Gastroesophageal sphincter (tissue), 4 donors: ENCODE data around the gene DNAJA3. TPM values are rescaled to one million over a fixed set of nuclear protein-coding genes. Genes with fewer than 3 reads are reported as not detected.

ENCODE experiments used
- ATAC-seq: fragments of 150-250 bp; one replicate; pipeline ENCODE4 v1.9.1; 2016; ENCODE audit warnings: mild to moderate bottlenecking, moderate library complexity
- H3K27ac ChIP-seq, 4 donors: fragments of 200-600 bp; sonication (generic) in 3 of 4; 1 replicate in 3 of 4; 2 replicates in 1 of 4; pipeline ENCODE4 v1.5.1; 2016 to 2019
- H3K27me3 ChIP-seq: fragments of 200-600 bp; sonication (generic); one replicate; pipeline ENCODE4 v1.5.1; 2019
- H3K36me3 ChIP-seq, 2 donors: fragments of 200-600 bp; sonication (generic); one replicate each; pipeline ENCODE4 v1.5.1; 2019; ENCODE audit warnings: control low read depth in 1 of 2
- H3K4me1 ChIP-seq, 3 donors: fragments of 200-600 bp; sonication (generic); 1 replicate in 2 of 3; 2 replicates in 1 of 3; pipeline ENCODE4 v1.5.1; 2016 to 2019; ENCODE audit warnings: control low read depth in 2 of 3
- H3K4me3 ChIP-seq, 2 donors: fragments of 200-600 bp; sonication (generic); one replicate each; pipeline ENCODE4 v1.5.1; 2019; ENCODE audit warnings: mild to moderate bottlenecking in 1 of 2, moderate library complexity in 1 of 2
- H3K9me3 ChIP-seq, 3 donors: fragments of 200-600 bp; sonication (generic); one replicate each; pipeline ENCODE4 v1.5.1; 2017 to 2019; ENCODE audit warnings: control low read depth in 2 of 3
- EP300 ChIP-seq: sonication (generic); formaldehyde crosslinking; IDR thresholded peaks from one replicate; pipeline ENCODE4 v1.6.1; 2017; ENCODE audit warnings: antibody characterized with exemption, mild to moderate bottlenecking
- POLR2A ChIP-seq, 2 donors: fragments of 450-650 bp; IDR thresholded peaks; one replicate each; pipeline ENCODE4 v1.6.1; 2017; ENCODE audit warnings: antibody characterized with exemption in 2 of 2, mild to moderate bottlenecking in 2 of 2, moderate library complexity in 1 of 2
- POLR2AphosphoS5 ChIP-seq: sonication (generic); formaldehyde crosslinking; IDR thresholded peaks from one replicate; pipeline ENCODE4 v1.6.1; 2017; ENCODE audit warnings: antibody characterized with exemption
- WGBS, 2 donors: methylation state at CpG; one replicate each; pipeline ENCODE4 v1.1.5; 2018; ENCODE audit warnings: low coverage in 1 of 2; 5-methylcytosine and 5-hydroxymethylcytosine counted together
- total RNA-seq, 4 donors: library from RNA; depleted of rRNA; stranded (reverse); fragments of >200 nt; gene quantifications; one replicate each; pipeline ENCODE4 v1.1.0, GENCODE V29; 2016
- TF ChIP-seq, protein P1 (sequence below), 4 experiments: fragments of 200-600 bp in 2 of 4; fragments of 450-650 bp in 2 of 4; sonication (generic) in 1 of 4; IDR thresholded peaks; one replicate each; pipeline ENCODE4 v1.5.1; 2017 to 2019; ENCODE audit warnings: antibody characterized with exemption in 4 of 4, mild to moderate bottlenecking in 2 of 4, moderate library complexity in 2 of 4

Gene DNAJA3
- total RNA-seq, 4 donors from 2014 or later: 39.6 to 55.6 (median 43.9) TPM

DNA sequence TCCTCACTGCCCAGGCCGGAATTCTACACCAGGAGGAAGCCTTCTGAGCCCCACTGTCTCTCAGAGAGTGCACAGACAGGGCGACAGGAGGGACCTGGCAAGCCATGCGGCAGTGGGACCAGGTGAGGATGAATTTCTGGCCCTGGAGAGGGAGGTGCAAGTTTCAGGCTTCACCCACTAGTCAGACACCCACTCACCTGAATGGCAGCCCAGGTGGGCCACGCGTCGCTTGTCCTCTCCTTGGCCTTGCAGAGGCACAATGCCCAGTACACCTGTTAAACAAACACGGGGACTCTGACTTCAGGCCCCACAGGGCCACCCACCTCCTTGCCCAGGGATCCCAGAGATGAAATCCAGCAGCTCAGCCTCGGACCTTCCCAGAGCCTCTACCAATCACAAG lies 13.5 kb upstream of the DNAJA3 start:
- Histone ChIP-seq H3K36me3 (peaks cover 0 to 41% of the 10 kb centered on the region in 2 donors), H3K27me3 (no peaks in the 10 kb centered on the region), H3K4me3 (no peak overlapping the region), H3K27ac (peak overlapping the region in 2 of 4 donors; percentile 42 to 47), H3K4me1 (peaks cover 0 to 75% (median 13%) of the 10 kb centered on the region in 3 donors), H3K9me3 (no peaks in the 10 kb centered on the region)
- no peak for ATAC-seq
- 80% methylated on average over 1 of the region's 8 CpGs; no CpG with 5 or more reads in 1 of the 2 donors for WGBS, 2 donors
- TF ChIP-seq, protein P1, sequence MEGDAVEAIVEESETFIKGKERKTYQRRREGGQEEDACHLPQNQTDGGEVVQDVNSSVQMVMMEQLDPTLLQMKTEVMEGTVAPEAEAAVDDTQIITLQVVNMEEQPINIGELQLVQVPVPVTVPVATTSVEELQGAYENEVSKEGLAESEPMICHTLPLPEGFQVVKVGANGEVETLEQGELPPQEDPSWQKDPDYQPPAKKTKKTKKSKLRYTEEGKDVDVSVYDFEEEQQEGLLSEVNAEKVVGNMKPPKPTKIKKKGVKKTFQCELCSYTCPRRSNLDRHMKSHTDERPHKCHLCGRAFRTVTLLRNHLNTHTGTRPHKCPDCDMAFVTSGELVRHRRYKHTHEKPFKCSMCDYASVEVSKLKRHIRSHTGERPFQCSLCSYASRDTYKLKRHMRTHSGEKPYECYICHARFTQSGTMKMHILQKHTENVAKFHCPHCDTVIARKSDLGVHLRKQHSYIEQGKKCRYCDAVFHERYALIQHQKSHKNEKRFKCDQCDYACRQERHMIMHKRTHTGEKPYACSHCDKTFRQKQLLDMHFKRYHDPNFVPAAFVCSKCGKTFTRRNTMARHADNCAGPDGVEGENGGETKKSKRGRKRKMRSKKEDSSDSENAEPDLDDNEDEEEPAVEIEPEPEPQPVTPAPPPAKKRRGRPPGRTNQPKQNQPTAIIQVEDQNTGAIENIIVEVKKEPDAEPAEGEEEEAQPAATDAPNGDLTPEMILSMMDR (IDR thresholded peaks at IDR 0.05): no peak
- TF ChIP-seq POLR2A (IDR thresholded peaks at IDR 0.05) (no peak), POLR2AphosphoS5 (no peak), EP300 (no peak)

DNA sequence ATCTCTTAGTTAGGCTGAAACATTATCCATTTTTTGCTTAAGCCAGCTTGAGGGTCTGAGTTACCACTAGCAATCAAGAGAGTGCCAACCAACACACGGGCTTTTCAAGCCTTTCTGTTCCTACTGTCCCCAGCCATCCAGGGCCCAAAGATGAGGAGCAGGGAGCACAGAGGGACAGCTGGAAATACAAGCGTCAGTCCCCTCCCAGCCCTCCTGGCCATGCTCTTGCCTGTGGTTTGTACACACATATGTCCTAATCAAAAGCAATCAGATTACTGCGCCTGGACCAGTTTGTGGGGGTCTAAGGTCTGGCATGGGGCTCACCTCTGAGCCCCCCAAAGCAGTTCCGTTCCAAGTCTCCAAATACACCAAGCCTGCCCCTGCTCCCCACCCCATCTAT lies 12.8 kb upstream of the DNAJA3 start:
- WGBS, 2 donors: 100% methylated on average over 4 of the region's 4 CpGs; no CpG with 5 or more reads in 1 of the 2 donors
- no peaks in the 10 kb centered on the region for H3K27me3 ChIP-seq
- TF ChIP-seq EP300 (no peak), POLR2A (IDR thresholded peaks at IDR 0.05) (no peak), POLR2AphosphoS5 (no peak)
- TF ChIP-seq, protein P1 (IDR thresholded peaks at IDR 0.05): no peak
- ATAC-seq: no peak
- no peak overlapping the region for H3K27ac ChIP-seq
- peaks cover 0 to 73% (median 13%) of the 10 kb centered on the region in 3 donors for H3K4me1 ChIP-seq
- peaks cover 0 to 34% of the 10 kb centered on the region in 2 donors for H3K36me3 ChIP-seq
- no peaks in the 10 kb centered on the region for H3K9me3 ChIP-seq
- H3K4me3 ChIP-seq: no peak overlapping the region

DNA sequence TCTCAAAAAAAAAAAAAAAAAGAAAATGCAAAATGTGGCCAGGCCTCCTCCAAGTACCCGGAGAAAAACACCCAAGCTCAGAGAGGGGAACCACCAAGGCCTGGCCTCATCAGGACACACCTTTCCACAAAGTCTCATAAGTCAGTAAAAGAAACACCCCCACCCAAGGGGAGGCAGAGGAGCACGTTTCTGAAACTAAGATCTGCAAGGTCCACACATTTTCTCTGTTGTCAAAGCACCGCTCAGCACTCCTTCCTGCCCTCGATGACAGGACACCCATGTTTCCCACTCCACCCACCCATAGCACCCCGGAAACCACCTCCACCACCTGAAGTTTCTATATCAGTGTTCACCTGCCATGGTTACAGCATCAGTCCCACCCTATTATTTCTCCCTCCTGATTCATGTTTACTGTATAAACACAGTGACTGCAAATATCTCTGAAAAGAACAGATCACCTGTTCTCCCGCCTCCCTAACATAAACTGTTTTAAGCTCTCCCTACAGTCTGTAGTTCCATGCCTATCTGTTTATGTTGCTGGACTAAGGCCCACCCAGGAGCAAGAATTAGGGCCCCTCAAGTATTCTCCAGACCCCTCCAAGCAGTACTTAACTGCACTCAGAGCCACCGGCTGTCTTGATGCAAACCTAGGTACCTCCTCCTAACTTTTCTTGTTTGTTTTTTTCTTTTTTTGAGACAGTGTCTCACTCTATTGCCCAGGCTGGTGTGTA lies 11.3 kb upstream of the DNAJA3 start:
- Histone ChIP-seq H3K4me1 (peaks cover 0 to 58% (median 13%) of the 10 kb centered on the region in 3 donors), H3K9me3 (no peaks in the 10 kb centered on the region), H3K36me3 (peaks cover 0 to 25% of the 10 kb centered on the region in 2 donors), H3K27me3 (no peaks in the 10 kb centered on the region), H3K27ac (no peak overlapping the region), H3K4me3 (no peak overlapping the region)
- 85% methylated on average over 4 to 7 of the region's 7 CpGs for WGBS, 2 donors
- no peak for TF ChIP-seq POLR2AphosphoS5
- TF ChIP-seq, protein P1 (IDR thresholded peaks at IDR 0.05): no peak
- no peak for TF ChIP-seq POLR2A (IDR thresholded peaks at IDR 0.05)
- no peak for TF ChIP-seq EP300
- ATAC-seq: no peak

DNA sequence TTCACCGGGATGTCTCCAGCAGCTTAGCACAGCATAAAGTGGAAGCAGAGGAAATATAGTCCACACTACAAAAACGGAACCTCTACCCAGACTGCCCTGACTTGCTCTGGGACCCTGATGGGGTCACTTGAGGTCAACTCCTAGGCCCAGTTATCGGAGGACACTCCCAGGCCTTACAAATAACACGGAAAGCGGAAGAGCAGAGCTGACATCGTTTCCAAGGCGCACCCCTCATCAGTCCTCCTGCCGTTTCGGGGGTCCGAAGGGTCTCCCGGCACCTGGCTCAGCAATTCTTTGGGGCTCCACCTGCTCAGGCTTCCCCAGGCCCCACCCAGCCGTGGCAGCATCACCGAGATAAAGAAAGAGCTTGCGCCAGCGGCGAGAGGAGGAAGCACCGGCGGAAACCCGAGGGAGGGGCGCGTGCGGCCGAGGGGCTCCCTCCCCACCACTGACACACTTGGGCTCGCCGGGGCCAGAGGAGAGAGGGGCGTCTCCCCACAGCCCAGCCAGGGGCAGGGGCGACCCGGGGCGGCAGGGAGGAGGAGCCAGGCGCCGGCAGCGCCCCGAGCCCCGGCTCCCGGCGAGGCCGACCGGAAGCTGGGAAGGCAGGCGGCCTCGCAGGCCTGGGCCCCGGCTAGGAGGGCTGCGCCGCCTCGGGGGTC lies 10.0 kb upstream of the DNAJA3 start:
- no peaks in the 10 kb centered on the region for H3K27me3 ChIP-seq
- H3K4me1 ChIP-seq: peaks cover 0 to 45% (median 13%) of the 10 kb centered on the region in 3 donors
- ATAC-seq: peak; percentile 16
- peak overlapping the region; percentile 31 to 81 (median 80) for H3K27ac ChIP-seq
- 3 to 40% methylated on average over 1 to 4 of the region's 44 CpGs for WGBS, 2 donors
- TF ChIP-seq POLR2AphosphoS5 (peak; percentile 18), POLR2A (IDR thresholded peaks at IDR 0.05) (peak; percentile 27 to 48), EP300 (no peak)
- TF ChIP-seq, protein P1 (IDR thresholded peaks at IDR 0.05): peak in 1 of 4 experiments; percentile 36
- no peaks in the 10 kb centered on the region for H3K9me3 ChIP-seq
- H3K4me3 ChIP-seq: peak overlapping the region; percentile 84 to 99
- H3K36me3 ChIP-seq: peaks cover 0 to 18% of the 10 kb centered on the region in 2 donors
